ENCODE measurements around the gene EPC2. TPM values are rescaled to one million over a fixed set of nuclear protein-coding genes. Genes with fewer than 3 reads are reported as not detected.

EPC2 gene
- total RNA-seq, 1 experiment from 2014 or later: 19.6 TPM

- H4K20me1 ChIP-seq (ENCODE audit: insufficient read depth): no peaks in the 10 kb centered on the region
- BruUV-seq (replicated peaks): no TSS peak
- no peak overlapping the region for H3K4me2 ChIP-seq (ENCODE audit: low read length)
- intact Hi-C loops (cut with micrococcal nuclease): no loop called here
- TF ChIP-seq POLR2AphosphoS5 (IDR thresholded peaks at IDR 0.05; ENCODE audit: low read depth, low read length): no peak
- no peak for TF ChIP-seq REST (IDR thresholded peaks at IDR 0.05; ENCODE audit: low read depth)
- TF ChIP-seq EZH2phosphoT487 (IDR thresholded peaks at IDR 0.05; ENCODE audit: borderline replicate concordance): no peak
- no peak for TF ChIP-seq ZNF274 (IDR thresholded peaks at IDR 0.05; ENCODE audit: low read depth, low read length)
- TF ChIP-seq ZBTB33 (IDR thresholded peaks at IDR 0.05; ENCODE audit: extremely low read depth, insufficient replicate concordance, low read length): no peak
- CTCF ChIA-PET: no interaction called here
- H2AFZ ChIP-seq (ENCODE audit: low read depth, low read length, poor library complexity, severe bottlenecking): no peak overlapping the region
- RAD21 ChIA-PET (ENCODE audit: low non-redundant PET in 1 of 2, low total read pairs in 2 of 2, uncharacterized antibody in 2 of 2, unreplicated experiment in 2 of 2): no interaction called here
- no peaks in the 10 kb centered on the region for H3K36me3 ChIP-seq (ENCODE audit: control insufficient read depth in 1 of 2, insufficient read depth in 2 of 2, low read length in 2 of 2)
- H3K9me2 ChIP-seq (ENCODE audit: insufficient read depth): no peaks in the 10 kb centered on the region
- no peak for DNase-seq (ENCODE audit: low read depth, low spot score)
- H3K9ac ChIP-seq (ENCODE audit: low read length): no peak overlapping the region
- no peak overlapping the region for H3K4me3 ChIP-seq (replicated peaks in 1 of 2; ENCODE audit: low read depth in 1 of 2, low read length in 2 of 2)
- H3K27ac ChIP-seq (ENCODE audit: low read depth, low read length): no peak overlapping the region
- ATAC-seq: no peak
- POLR2A ChIA-PET: no interaction called here
- 0 out of 2 replicates have a peak, but pooled peaks cover 6% of the 10 kb centered on the region for H3K27me3 ChIP-seq (ENCODE audit: insufficient read depth, low read length)
- no peaks in the 10 kb centered on the region for H3K9me3 ChIP-seq (ENCODE audit: control insufficient read depth in 1 of 2, insufficient read depth in 1 of 2, low read depth in 1 of 2, low read length in 2 of 2)
- no peaks in the 10 kb centered on the region for H3K4me1 ChIP-seq (ENCODE audit: control insufficient read depth in 1 of 2, insufficient read depth in 2 of 2, low read length in 2 of 2)
- H3K79me2 ChIP-seq (ENCODE audit: insufficient read depth, low read length): no peaks in the 10 kb centered on the region
Measured at GRCh38 chr2:148602885-148603561, 41.5 kb upstream of the EPC2 start.

Measured in HCT116 (cell line).